ENCODE measurements around the gene EHMT2. TPM values are rescaled to one million over a fixed set of nuclear protein-coding genes. Genes with fewer than 3 reads are reported as not detected.
"Not testable (repeated sequence)": the region's sequence is repeated elsewhere in the genome, so short reads cannot be mapped to it uniquely, and the experiment has no call there.

The EHMT2 gene
- total RNA-seq, 1 donor from 2014 or later, result 135 TPM

DNA sequence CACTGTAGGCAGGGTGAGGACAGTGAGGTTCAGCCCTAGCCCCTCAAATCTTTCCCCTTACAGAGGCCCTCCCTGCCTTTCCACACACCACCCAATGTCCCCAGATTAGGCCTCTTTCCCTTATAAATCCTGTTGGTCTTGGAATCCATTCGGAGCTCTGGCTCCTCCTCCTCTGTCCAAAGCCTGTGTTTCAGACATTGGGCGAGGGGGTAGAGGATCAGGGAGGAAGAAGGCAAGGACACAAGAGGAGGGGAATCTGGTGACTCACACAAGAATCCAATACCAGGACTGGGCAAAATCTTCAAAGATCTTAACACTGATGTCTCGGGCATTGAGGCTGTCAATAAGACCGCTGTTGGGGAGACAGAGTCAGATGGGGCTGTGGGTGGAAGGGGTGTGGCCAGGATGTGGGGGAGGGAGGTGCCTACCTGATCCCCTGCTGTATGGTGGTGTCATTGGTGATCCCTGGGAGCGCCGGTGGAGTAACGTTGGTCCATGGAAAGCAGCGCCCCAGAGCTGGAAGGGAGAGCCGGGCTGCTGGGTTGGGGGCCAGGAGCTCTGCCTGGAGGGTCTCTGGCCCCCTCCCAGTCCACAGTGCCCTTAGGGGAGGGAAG, 26.3 kb downstream of the EHMT2 start:
- H3K36me3 Mint-ChIP-seq, result no peaks in the 10 kb centered on the region
- H3K4me1 Mint-ChIP-seq, result peaks cover 6% of the 10 kb centered on the region
- no peaks in the 10 kb centered on the region for H3K27me3 Mint-ChIP-seq (ENCODE audit: low read depth)
- no peak for DNase-seq (ENCODE audit: low spot score in 2 of 2, unreplicated experiment in 2 of 2)
- H3K4me3 Mint-ChIP-seq, result no peak overlapping the region
- peak overlapping the region; percentile 47 for H3K27ac Mint-ChIP-seq
- no peaks in the 10 kb centered on the region for H3K9me3 Mint-ChIP-seq
- TF ChIP-seq, protein P1, sequence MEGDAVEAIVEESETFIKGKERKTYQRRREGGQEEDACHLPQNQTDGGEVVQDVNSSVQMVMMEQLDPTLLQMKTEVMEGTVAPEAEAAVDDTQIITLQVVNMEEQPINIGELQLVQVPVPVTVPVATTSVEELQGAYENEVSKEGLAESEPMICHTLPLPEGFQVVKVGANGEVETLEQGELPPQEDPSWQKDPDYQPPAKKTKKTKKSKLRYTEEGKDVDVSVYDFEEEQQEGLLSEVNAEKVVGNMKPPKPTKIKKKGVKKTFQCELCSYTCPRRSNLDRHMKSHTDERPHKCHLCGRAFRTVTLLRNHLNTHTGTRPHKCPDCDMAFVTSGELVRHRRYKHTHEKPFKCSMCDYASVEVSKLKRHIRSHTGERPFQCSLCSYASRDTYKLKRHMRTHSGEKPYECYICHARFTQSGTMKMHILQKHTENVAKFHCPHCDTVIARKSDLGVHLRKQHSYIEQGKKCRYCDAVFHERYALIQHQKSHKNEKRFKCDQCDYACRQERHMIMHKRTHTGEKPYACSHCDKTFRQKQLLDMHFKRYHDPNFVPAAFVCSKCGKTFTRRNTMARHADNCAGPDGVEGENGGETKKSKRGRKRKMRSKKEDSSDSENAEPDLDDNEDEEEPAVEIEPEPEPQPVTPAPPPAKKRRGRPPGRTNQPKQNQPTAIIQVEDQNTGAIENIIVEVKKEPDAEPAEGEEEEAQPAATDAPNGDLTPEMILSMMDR (IDR thresholded peaks at IDR 0.05; ENCODE audit: unreplicated experiment), result no peak

DNA sequence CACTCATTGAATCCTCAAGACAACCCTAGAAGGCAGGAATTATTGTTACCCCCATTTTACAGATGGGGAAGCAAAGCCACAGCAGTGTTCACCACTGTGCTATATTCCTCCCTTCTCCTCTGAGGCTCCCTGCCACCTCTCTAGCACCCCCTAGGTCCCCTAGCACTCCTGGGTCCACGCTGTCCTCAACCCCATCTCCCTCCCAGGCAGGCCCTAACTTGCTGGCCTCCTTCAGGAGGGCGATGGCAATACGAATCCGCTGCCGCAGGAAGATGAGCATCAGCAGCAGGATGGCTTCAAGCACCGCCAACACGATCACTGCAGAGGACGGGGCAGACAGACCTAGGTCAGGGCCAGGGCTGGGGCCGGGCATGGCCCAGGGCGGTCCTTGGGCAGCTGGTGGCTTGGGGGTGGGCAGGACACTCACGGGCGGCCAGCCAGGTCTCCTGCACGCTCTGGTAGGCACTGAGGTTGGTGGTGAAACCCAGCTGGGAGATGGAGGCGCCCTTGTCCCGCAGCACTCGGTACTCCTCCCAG, 27.0 kb downstream of the EHMT2 start:
- TF ChIP-seq, protein P1 (IDR thresholded peaks at IDR 0.05; ENCODE audit: unreplicated experiment), result no peak
- no peaks in the 10 kb centered on the region for H3K36me3 Mint-ChIP-seq
- no peaks in the 10 kb centered on the region for H3K27me3 Mint-ChIP-seq (ENCODE audit: low read depth)
- no peak overlapping the region for H3K4me3 Mint-ChIP-seq
- no peak for DNase-seq (ENCODE audit: low spot score in 2 of 2, unreplicated experiment in 2 of 2)
- no peaks in the 10 kb centered on the region for H3K9me3 Mint-ChIP-seq
- peaks cover 6% of the 10 kb centered on the region for H3K4me1 Mint-ChIP-seq
- H3K27ac Mint-ChIP-seq, result peak overlapping the region; percentile 47

DNA sequence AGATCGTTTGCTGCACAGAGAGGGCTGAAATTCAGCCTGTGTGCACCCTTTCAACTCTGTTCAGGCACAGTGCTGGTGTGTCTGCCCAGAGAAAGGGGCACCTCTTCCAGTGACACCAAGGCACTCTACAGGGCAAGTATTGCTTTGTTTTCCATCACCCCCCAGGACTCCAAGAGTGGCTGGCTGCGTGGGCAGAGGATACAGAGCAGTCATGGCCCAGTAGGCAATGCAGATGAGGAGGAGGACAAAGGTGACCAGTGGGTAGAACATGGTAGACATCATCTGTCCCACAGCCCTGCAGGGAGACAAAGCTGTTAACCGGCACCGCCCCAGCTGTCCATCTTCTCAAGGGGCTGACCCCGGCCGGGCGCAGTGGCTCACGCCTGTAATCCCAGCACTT, 28.2 kb downstream of the EHMT2 start:
- no peaks in the 10 kb centered on the region for H3K27me3 Mint-ChIP-seq (ENCODE audit: low read depth)
- TF ChIP-seq, protein P1 (IDR thresholded peaks at IDR 0.05; ENCODE audit: unreplicated experiment), result no peak
- H3K4me1 Mint-ChIP-seq, result peaks cover 14% of the 10 kb centered on the region
- no peak for DNase-seq (ENCODE audit: low spot score in 2 of 2, unreplicated experiment in 2 of 2)
- H3K36me3 Mint-ChIP-seq, result no peaks in the 10 kb centered on the region
- no peaks in the 10 kb centered on the region for H3K9me3 Mint-ChIP-seq
- no peak overlapping the region for H3K27ac Mint-ChIP-seq
- no peak overlapping the region for H3K4me3 Mint-ChIP-seq

DNA sequence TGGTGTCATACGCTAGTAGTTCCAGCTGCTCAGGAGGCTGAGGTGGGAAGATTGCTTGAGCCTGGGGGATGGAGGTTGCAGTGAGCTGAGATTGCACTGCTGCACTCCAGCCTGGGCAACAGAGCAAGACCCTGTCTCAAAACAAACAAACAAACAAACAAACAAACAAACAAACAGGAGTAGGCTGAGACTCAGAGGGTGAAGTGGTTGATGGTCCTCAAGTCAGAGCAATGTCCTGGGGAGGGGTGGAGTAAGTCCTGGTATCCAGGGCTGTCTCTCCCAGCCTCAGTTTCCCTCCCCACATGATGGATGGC, 28.9 kb downstream of the EHMT2 start:
- not testable (repeated sequence) for H3K27ac Mint-ChIP-seq; H3K27me3 Mint-ChIP-seq (ENCODE audit: low read depth); H3K36me3 Mint-ChIP-seq; DNase-seq (ENCODE audit: low spot score in 2 of 2, unreplicated experiment in 2 of 2); H3K4me3 Mint-ChIP-seq; H3K9me3 Mint-ChIP-seq
- H3K4me1 Mint-ChIP-seq, result peaks cover 16% of the 10 kb centered on the region

DNA sequence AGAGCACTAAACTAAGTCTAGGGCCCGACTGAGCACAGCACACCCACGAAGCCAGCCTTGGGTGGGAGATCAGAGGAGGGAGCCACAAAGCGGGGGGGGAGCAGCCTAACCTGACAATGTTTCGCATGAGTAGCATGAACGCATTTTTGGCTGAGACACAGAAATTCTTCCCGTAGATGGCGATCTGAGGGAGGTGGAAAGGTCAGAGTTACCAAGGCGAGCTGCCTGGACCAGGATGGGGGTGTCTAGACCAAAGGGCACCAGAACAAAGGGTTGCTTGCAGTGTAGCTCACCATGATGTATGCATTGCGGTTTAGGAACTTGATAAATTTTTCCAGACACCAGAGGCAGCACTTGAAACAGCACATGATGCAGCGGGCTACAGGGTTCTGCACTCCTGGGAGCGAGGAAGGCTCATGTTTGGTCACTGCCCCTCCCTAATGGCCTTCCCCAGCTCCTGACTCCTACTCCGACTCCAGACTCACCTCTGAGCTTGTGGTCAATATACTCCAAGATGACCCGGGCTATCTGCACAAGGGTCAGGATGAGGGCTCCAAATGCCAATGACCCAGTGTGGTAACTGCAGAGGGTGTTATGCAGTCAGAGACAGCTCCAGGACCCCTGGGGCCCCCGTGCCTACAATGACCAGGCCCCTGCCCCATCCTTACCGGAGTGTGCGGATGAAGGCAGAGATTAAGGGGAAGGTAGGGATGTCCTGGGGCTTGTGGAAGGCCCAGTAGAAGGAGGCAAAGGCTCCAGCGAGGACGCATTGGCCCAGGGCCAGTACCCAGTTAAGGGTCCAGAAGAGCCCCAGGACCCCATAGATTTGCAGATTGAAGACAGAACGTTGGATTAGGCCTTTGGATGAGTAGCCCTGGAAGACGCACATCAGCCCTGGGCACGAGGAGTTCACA, 32.0 kb downstream of the EHMT2 start:
- no peak for DNase-seq (ENCODE audit: low spot score in 2 of 2, unreplicated experiment in 2 of 2)
- TF ChIP-seq, protein P1 (IDR thresholded peaks at IDR 0.05; ENCODE audit: unreplicated experiment), result no peak
- Mint-ChIP-seq H3K36me3 (no peaks in the 10 kb centered on the region), H3K27me3 (ENCODE audit: low read depth) (no peaks in the 10 kb centered on the region), H3K9me3 (no peaks in the 10 kb centered on the region), H3K27ac (no peak overlapping the region), H3K4me3 (peak overlapping the region; percentile 17), H3K4me1 (peaks cover 20% of the 10 kb centered on the region)

DNA sequence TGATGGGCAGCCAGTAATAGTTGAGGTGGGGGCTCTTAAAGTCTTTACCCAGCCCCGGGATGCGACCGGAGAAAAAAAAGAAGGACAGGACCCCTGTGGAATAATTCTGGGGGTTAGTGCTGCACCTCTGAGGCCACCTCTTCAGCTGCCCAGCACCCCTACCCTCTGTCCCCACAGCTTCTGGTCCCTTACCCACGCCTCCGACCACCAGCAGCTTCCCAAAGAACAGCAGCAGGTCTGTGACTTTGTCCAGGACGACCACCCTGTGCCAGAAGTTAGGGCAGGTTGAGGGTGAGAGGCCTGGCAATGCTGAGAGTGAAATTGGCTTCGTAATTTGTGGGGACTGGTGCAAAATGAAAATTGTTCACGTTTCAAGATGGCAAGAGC, 32.7 kb downstream of the EHMT2 start:
- no peak for DNase-seq (ENCODE audit: low spot score in 2 of 2, unreplicated experiment in 2 of 2)
- no peaks in the 10 kb centered on the region for H3K27me3 Mint-ChIP-seq (ENCODE audit: low read depth)
- no peaks in the 10 kb centered on the region for H3K9me3 Mint-ChIP-seq
- peak overlapping the region; percentile 100 for H3K27ac Mint-ChIP-seq
- H3K4me3 Mint-ChIP-seq, result peak overlapping the region; percentile 17
- peaks cover 20% of the 10 kb centered on the region for H3K4me1 Mint-ChIP-seq
- TF ChIP-seq, protein P1 (IDR thresholded peaks at IDR 0.05; ENCODE audit: unreplicated experiment), result no peak
- peaks cover 3% of the 10 kb centered on the region for H3K36me3 Mint-ChIP-seq

DNA sequence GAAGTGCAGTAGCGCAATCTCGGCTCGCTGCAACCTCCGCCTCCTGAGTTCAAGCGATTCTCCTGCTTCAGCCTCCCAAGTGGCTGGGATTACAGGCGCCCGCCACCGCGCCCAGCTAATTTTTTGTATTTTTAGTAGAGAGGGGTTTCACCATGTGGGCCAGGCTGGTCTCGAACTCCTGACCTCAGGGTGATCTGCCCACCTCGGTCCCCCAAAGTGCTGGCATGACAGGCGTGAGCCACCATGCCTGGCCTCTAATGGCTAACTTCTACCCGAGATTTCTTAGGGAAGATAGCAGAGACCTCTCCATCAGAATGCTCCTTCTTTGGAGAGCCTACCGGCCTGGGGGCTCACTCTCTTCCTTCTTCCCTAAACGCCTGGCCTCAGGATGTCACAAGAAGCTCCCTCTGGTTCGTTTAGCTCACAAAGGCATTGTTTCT, 33.4 kb downstream of the EHMT2 start:
- Mint-ChIP-seq H3K4me3 (peak overlapping the region; percentile 97), H3K27ac (peak overlapping the region; percentile 100), H3K4me1 (peaks cover 20% of the 10 kb centered on the region)
- DNase-seq (ENCODE audit: low spot score in 2 of 2, unreplicated experiment in 2 of 2); H3K36me3 Mint-ChIP-seq; H3K9me3 Mint-ChIP-seq; H3K27me3 Mint-ChIP-seq (ENCODE audit: low read depth): not testable (repeated sequence)
